GM23338 (cell line): ENCODE measurements around the gene APOBEC3B.
"Not testable (repeated sequence)": the region's sequence is repeated elsewhere in the genome, so short reads cannot be mapped to it uniquely, and the experiment has no call there.

ENCODE experiments used
- CREB1 ChIP-seq: fragments of 250-450 bp; sonication (Bioruptor Pico); IDR thresholded peaks from 2 replicates; pipeline ENCODE4 v1.5.0; 2020; ENCODE audit warnings: low read depth, mild to moderate bottlenecking, moderate library complexity
- CTCF ChIP-seq, 2 experiments: fragments of 200-600 bp in 1 of 2; sonication (generic) in 1 of 2; conservative IDR thresholded peaks; 2 replicates each; pipeline versions ENCODE4 v1.5.1 to v1.6.1; 2016 to 2017; ENCODE audit warnings: antibody characterized with exemption in 2 of 2, low read depth in 2 of 2, mild to moderate bottlenecking in 2 of 2, moderate library complexity in 1 of 2
- EZH2 ChIP-seq: fragments of 200-600 bp; sonication (generic); IDR thresholded peaks from one replicate; pipeline ENCODE4 v1.8.0; 2017; ENCODE audit warnings: antibody characterized with exemption, mild to moderate bottlenecking, low read depth; ENCODE audit not compliant: unreplicated experiment
- EZH2phosphoT487 ChIP-seq: fragments of 200-600 bp; sonication (generic); IDR thresholded peaks from one replicate; pipeline ENCODE4 v1.8.1; 2018; ENCODE audit warnings: antibody characterized with exemption; ENCODE audit not compliant: unreplicated experiment
- POLR2AphosphoS5 ChIP-seq: IDR thresholded peaks from 2 replicates; pipeline ENCODE4 v1.6.1; 2016; ENCODE audit warnings: antibody characterized with exemption, low read depth
- REST ChIP-seq: IDR thresholded peaks from one replicate; pipeline ENCODE4 v1.6.1; 2018; ENCODE audit warnings: antibody characterized with exemption; ENCODE audit not compliant: unreplicated experiment
- STAT1 ChIP-seq: IDR thresholded peaks from one replicate; pipeline ENCODE4 v1.6.1; 2016; ENCODE audit warnings: antibody characterized with exemption; ENCODE audit not compliant: unreplicated experiment
- ZNF331 ChIP-seq: fragments of 250-450 bp; sonication (Bioruptor Pico); IDR thresholded peaks from 2 replicates; pipeline ENCODE4 v1.5.0; 2020; ENCODE audit warnings: low read depth, mild to moderate bottlenecking, moderate library complexity
- TF ChIP-seq, protein P1 (sequence below): IDR thresholded peaks from 2 replicates; pipeline ENCODE4 v1.6.1; 2016; ENCODE audit warnings: antibody characterized with exemption

- not testable (repeated sequence) for TF ChIP-seq CTCF (conservative IDR thresholded peaks at IDR 0.05; ENCODE audit: low read depth in 2 of 2); POLR2AphosphoS5; EZH2phosphoT487; REST; ZNF331; EZH2; CREB1 (CRISPR knock-in tag); STAT1
- TF ChIP-seq, protein P1, sequence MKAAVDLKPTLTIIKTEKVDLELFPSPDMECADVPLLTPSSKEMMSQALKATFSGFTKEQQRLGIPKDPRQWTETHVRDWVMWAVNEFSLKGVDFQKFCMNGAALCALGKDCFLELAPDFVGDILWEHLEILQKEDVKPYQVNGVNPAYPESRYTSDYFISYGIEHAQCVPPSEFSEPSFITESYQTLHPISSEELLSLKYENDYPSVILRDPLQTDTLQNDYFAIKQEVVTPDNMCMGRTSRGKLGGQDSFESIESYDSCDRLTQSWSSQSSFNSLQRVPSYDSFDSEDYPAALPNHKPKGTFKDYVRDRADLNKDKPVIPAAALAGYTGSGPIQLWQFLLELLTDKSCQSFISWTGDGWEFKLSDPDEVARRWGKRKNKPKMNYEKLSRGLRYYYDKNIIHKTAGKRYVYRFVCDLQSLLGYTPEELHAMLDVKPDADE: not testable (repeated sequence)
Measured at GRCh38 chr22:38958651-38958943, 23.6 kb upstream of the APOBEC3B start.
